ENCODE data around the gene SETD1B. TPM values are rescaled to one million over a fixed set of nuclear protein-coding genes. Genes with fewer than 3 reads are reported as not detected.
A peak's percentile ranks its signal among the peaks of the same experiment; 100 is the strongest.

SETD1B gene
- total and polyA plus RNA-seq, 2 of the 4 experiments (the other 2 are of a cell fraction) = 0.90 to 5.1 TPM

DNA sequence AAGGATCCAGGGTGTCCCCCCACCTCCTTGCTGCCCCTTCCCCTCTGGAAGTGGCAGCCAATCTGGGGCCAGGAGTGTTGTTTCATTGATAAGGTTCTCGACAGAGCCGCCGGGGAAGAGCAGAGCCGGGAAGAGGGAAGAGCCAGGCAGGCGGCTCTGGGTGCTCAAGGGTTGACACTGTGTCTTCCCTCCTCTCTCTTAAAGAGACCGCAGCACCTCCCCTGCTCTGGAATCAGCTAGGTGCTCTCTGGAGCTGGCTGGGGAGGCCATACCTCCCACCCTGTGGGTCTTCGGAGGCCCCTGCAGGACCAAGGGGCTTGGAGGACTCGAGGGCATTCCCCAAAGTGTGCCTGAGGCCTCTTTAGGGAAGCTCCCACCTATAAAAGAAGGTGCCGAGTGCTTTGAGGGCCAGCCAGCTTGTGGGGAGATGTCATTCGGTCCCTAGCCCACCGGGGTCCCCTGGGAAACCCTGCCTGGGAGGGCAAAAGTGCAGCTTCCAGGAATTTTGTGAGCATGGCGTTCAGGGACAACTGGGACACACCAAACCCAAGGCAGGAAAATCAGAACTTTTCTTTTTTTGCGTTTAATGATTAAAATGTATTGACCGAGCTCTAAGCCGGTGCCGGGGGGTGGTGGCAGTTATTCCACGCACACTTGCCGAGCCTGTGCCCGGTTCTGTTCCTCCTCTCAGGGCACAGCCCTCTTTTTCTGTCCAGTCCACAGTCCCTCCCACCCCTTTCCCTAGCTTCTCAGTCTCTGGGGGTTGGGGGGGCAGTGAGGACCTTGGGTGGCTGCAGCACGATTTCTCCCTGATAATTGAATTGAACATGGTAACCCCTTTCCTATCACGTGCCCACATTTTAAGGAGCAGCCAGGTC lies 3.0 kb downstream of the SETD1B start:
- Histone ChIP-seq H2AK5ac (ENCODE audit: low read depth, low read length) (peak overlapping the region; percentile 33; the same call in 1 of the 2 replicates), H3K9me3 (ENCODE audit: control insufficient read depth, insufficient read depth, low read length) (no peaks in the 10 kb centered on the region), H2BK15ac (ENCODE audit: low read depth, low read length) (no peak overlapping the region), H3K9ac (ENCODE audit: low read depth, low read length) (peak overlapping the region; percentile 91; the same call in 1 of the 2 replicates), H3K9me1 (ENCODE audit: insufficient read depth, low read length) (no peaks in the 10 kb centered on the region), H4K20me1 (ENCODE audit: insufficient read depth, low read length) (peaks cover 39% of the 10 kb centered on the region), H3K4me2 (ENCODE audit: low read depth, low read length) (peak overlapping the region; percentile 91), H3K4me1 (ENCODE audit: control insufficient read depth, insufficient read depth, low read length) (peaks cover 16% of the 10 kb centered on the region), H4K91ac (ENCODE audit: insufficient read depth, low read depth, low read length) (no peak overlapping the region), H2BK120ac (ENCODE audit: low read depth, low read length) (no peak overlapping the region), H3K4me3 (ENCODE audit: insufficient read depth, low read depth, low read length) (peak overlapping the region; percentile 53), H3K18ac (ENCODE audit: low read depth, low read length) (no peak overlapping the region), H3K27ac (ENCODE audit: insufficient read depth, low read length) (peak overlapping the region; percentile 17; the same call in 1 of the 2 replicates), H3K79me1 (ENCODE audit: low read depth in 1 of 2, low read length in 2 of 2) (peaks cover 12 to 53% of the 10 kb centered on the region in 2 experiments; a peak in 3 of 4 replicates), H3K56ac (ENCODE audit: extremely low read depth, insufficient read depth, low read length) (no peak overlapping the region), H2AFZ (replicated peaks; ENCODE audit: low read length, poor library complexity) (peak overlapping the region; percentile 29), H4K8ac (ENCODE audit: low read depth in 2 of 2, low read length in 2 of 2) (no peak overlapping the region), H3K14ac (replicated peaks; ENCODE audit: low read depth, low read length) (0 out of 2 replicates have a peak overlapping the region, but pooled peaks have one; percentile 3), H3K4ac (ENCODE audit: low read depth, low read length) (no peak overlapping the region; the same call in 1 of the 2 replicates), H3K27me3 (ENCODE audit: control insufficient read depth, insufficient read depth, low read length) (no peaks in the 10 kb centered on the region), H3K36me3 (ENCODE audit: control insufficient read depth, insufficient read depth, low read length) (peaks cover 39% of the 10 kb centered on the region), H4K5ac (ENCODE audit: low read depth, low read length) (no peak overlapping the region), H2BK20ac (ENCODE audit: low read depth, low read length) (no peak overlapping the region), H3K23ac (ENCODE audit: low read depth, low read length) (peak overlapping the region; percentile 84), H2BK5ac (ENCODE audit: low read depth, low read length, poor library complexity, severe bottlenecking) (no peak overlapping the region), H2AK9ac (replicated peaks; ENCODE audit: low read depth, low read length, poor library complexity) (peak overlapping the region; percentile 63)
- DNase-seq = no peak
- no peak for TF ChIP-seq MAFK (IDR thresholded peaks at IDR 0.05; ENCODE audit: low read depth, low read length)
- no peak for TF ChIP-seq CHD1 (IDR thresholded peaks at IDR 0.05; ENCODE audit: low read depth, low read length)
- TF ChIP-seq, protein P1, sequence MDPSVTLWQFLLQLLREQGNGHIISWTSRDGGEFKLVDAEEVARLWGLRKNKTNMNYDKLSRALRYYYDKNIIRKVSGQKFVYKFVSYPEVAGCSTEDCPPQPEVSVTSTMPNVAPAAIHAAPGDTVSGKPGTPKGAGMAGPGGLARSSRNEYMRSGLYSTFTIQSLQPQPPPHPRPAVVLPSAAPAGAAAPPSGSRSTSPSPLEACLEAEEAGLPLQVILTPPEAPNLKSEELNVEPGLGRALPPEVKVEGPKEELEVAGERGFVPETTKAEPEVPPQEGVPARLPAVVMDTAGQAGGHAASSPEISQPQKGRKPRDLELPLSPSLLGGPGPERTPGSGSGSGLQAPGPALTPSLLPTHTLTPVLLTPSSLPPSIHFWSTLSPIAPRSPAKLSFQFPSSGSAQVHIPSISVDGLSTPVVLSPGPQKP (IDR thresholded peaks at IDR 0.05; ENCODE audit: borderline replicate concordance, low read depth, low read length) = no peak
- TF ChIP-seq RAD21 (IDR thresholded peaks at IDR 0.05; ENCODE audit: low read length) = no peak
- TF ChIP-seq CEBPB (IDR thresholded peaks at IDR 0.05; ENCODE audit: low read depth, low read length) = no peak
- no peak for TF ChIP-seq MAZ (IDR thresholded peaks at IDR 0.05; ENCODE audit: borderline replicate concordance, low read depth, low read length)
- no peak for TF ChIP-seq RCOR1 (IDR thresholded peaks at IDR 0.05; ENCODE audit: insufficient replicate concordance, low read length)
- TF ChIP-seq FOS (IDR thresholded peaks at IDR 0.05; ENCODE audit: low read depth, low read length) = no peak
- no peak for TF ChIP-seq SMC3 (IDR thresholded peaks at IDR 0.05; ENCODE audit: low read depth, low read length)
- TF ChIP-seq, protein P2, sequence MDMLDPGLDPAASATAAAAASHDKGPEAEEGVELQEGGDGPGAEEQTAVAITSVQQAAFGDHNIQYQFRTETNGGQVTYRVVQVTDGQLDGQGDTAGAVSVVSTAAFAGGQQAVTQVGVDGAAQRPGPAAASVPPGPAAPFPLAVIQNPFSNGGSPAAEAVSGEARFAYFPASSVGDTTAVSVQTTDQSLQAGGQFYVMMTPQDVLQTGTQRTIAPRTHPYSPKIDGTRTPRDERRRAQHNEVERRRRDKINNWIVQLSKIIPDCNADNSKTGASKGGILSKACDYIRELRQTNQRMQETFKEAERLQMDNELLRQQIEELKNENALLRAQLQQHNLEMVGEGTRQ (IDR thresholded peaks at IDR 0.05; ENCODE audit: low read depth, low read length) = no peak
- WGBS, 2 experiments (ENCODE audit: extremely low coverage in 2 of 2, insufficient read length in 1 of 2) = 10% methylated on average over 5 of the region's 21 CpGs; no CpG with 5 or more reads in 1 of the 2 experiments
- intact Hi-C loops (cut with micrococcal nuclease) (no loop called here), dilution Hi-C loops (cut with HindIII; ENCODE audit: low sequenced_read_pairs, unreplicated experiment) (no loop called here), in situ Hi-C loops (cut with MboI; ENCODE audit: low sequenced_read_pairs) (no loop called here)
- BruUV-seq (replicated peaks) = no TSS peak
- CTCF ChIA-PET = interaction anchor here (2.0 kb wide), 1 partner anchor 12 kb away, joined by 9 read pairs; no protein-coding TSS in a partner anchor
- POLR2A ChIA-PET (ENCODE audit: unreplicated experiment) = interaction anchor here (0.5 to 0.6 kb wide), 2 partner anchors 116 to 450 kb away, joined by 3 to 7 read pairs; no protein-coding TSS in a partner anchor
- ATAC-seq (ENCODE audit: low read depth) = peak; percentile 18

Data from IMR-90 (cell line).